Activated T-helper 17 cell treated with anti-CD3 and anti-CD28 coated beads, Interleukin-2, amount 50 U/mL, for 72 hours (primary cell): ENCODE data around the gene USP31. TPM values are rescaled to one million over a fixed set of nuclear protein-coding genes. Genes with fewer than 3 reads are reported as not detected.

ENCODE experiments used
- ATAC-seq: fragments of 150-1000 bp; cut with Tn5 transposase; replicated peaks from 2 replicates; pipeline ENCODE4 v1.10.0; 2021; ENCODE audit warnings: mild to moderate bottlenecking, moderate library complexity
- H3K27ac Mint-ChIP-seq: one replicate; pipeline ENCODE4 v1.8.0; 2022; ENCODE audit warnings: mixed read lengths
- H3K27me3 Mint-ChIP-seq: one replicate; pipeline ENCODE4 v1.8.0; 2022; ENCODE audit warnings: mixed read lengths
- H3K36me3 Mint-ChIP-seq: one replicate; pipeline ENCODE4 v1.8.0; 2022; ENCODE audit warnings: low read depth, mild to moderate bottlenecking, mixed read lengths
- H3K4me1 Mint-ChIP-seq: one replicate; pipeline ENCODE4 v1.8.0; 2022; ENCODE audit warnings: mixed read lengths
- H3K4me3 Mint-ChIP-seq: one replicate; pipeline ENCODE4 v1.8.0; 2022; ENCODE audit warnings: mild to moderate bottlenecking, mixed read lengths
- H3K9me3 Mint-ChIP-seq: one replicate; pipeline ENCODE4 v1.8.0; 2022; ENCODE audit warnings: mixed read lengths
- total RNA-seq, 2 donors: library from RNA; stranded (reverse); gene quantifications; one replicate each; pipeline ENCODE4 v1.2.3, GENCODE V29; 2022

USP31 gene, protein sequence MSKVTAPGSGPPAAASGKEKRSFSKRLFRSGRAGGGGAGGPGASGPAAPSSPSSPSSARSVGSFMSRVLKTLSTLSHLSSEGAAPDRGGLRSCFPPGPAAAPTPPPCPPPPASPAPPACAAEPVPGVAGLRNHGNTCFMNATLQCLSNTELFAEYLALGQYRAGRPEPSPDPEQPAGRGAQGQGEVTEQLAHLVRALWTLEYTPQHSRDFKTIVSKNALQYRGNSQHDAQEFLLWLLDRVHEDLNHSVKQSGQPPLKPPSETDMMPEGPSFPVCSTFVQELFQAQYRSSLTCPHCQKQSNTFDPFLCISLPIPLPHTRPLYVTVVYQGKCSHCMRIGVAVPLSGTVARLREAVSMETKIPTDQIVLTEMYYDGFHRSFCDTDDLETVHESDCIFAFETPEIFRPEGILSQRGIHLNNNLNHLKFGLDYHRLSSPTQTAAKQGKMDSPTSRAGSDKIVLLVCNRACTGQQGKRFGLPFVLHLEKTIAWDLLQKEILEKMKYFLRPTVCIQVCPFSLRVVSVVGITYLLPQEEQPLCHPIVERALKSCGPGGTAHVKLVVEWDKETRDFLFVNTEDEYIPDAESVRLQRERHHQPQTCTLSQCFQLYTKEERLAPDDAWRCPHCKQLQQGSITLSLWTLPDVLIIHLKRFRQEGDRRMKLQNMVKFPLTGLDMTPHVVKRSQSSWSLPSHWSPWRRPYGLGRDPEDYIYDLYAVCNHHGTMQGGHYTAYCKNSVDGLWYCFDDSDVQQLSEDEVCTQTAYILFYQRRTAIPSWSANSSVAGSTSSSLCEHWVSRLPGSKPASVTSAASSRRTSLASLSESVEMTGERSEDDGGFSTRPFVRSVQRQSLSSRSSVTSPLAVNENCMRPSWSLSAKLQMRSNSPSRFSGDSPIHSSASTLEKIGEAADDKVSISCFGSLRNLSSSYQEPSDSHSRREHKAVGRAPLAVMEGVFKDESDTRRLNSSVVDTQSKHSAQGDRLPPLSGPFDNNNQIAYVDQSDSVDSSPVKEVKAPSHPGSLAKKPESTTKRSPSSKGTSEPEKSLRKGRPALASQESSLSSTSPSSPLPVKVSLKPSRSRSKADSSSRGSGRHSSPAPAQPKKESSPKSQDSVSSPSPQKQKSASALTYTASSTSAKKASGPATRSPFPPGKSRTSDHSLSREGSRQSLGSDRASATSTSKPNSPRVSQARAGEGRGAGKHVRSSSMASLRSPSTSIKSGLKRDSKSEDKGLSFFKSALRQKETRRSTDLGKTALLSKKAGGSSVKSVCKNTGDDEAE (N-terminal part only)
- total RNA-seq = 1 to 10 TPM; 4.8 to 7.6 TPM

DNA sequence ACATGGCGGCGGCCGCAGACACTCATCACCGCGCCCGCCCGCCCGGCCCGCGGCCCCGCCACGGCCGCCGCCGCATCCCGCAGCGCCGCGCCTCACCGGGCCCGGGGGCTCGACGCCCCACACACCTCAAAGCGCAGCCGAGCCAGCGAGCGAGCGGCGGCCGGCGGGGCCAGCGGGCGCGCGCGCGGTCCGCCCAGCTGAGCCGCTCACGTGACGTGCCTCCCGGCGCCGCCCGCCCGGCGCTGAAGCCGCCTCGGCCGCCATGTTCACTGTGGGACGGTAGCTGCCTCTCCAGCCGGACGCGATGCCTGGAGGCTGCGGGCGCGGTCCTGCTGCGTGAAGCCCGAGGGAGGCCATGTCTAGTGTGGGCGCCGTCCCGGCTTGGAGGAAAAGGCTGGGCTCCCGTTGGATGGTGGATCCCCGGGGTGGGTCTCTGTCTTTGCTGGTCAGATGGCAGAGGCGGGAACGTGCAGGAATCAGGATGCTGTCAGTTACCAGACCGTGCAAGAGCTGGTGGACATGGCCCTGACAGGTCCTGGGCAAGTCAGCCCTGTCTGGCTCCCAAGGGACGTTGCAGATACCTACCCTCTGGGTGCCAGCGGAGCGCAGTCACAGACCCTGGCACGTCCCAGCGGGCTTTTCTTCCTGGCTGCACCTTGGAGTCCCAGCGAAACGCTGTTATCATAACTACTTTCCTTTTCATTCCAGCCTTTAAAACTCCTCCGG is at the start of gene USP31:
Gene USP31 (minus strand): TSS at position 186 of the 726 bp plus-strand sequence. CDS start 182 bp downstream, at position 4.
- H3K4me3 Mint-ChIP-seq = peak within 1 kb of the TSS; percentile 94
- H3K27me3 Mint-ChIP-seq = peaks cover 3% of the 10 kb centered on the region
- H3K36me3 Mint-ChIP-seq = no peaks in the 10 kb centered on the region
- peaks cover 20% of the 10 kb centered on the region for H3K4me1 Mint-ChIP-seq
- H3K9me3 Mint-ChIP-seq = no peaks in the 10 kb centered on the region
- peak within 1 kb of the TSS; percentile 82 for H3K27ac Mint-ChIP-seq
- peak; percentile 98 for ATAC-seq

DNA sequence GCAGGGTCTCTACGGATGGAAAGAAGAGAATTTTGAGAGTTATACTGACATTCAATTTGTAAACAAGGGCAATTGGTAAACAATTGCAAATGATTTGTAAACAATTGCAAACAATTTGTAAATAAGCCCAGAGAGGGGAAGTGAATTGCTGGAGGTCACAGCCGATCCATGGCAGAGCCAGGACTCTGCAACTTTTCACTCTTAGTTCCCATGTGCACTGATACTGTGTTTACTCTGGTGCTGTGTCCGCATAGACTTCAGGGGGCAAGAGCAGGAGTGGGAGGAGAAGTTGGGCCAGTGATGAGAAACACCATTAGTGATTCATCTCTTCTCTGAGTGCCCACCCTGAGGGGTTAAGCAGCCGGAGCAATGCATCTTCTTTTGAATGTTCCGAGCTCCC is 47.3 kb upstream of the USP31 start:
- Mint-ChIP-seq H3K4me1 (no peaks in the 10 kb centered on the region), H3K36me3 (no peaks in the 10 kb centered on the region)

DNA sequence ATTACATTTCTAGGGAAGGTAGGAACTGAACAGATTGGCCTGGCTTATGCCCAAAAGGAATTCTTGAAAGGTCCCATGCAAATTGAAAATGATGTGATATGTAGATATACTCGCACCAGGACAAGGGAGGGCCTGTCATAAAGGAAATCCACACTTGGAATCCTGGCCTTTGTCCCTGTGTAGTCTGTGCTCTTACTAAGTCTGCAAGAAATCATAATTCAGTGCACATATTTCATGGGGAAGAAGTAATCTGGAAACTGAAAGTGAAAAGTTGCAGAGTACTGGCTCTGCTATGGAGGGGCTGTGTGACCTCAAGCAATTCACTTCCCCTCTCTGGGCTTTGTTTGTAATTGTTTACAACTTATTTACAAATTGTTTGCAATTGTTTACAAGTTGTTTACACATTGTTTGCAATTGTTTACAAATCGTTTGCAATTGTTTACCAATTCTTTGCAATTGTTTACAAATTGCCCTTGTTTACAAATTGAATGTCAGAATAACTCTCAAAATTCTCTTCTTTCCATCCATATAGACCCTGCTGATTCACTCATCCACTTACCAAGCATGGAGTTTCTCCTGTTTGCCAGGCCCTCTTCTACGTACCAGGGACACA is 46.2 kb upstream of the USP31 start:
- Mint-ChIP-seq H3K27me3 (peaks cover 16% of the 10 kb centered on the region), H3K4me1 (no peaks in the 10 kb centered on the region), H3K9me3 (no peaks in the 10 kb centered on the region), H3K4me3 (no peak overlapping the region), H3K36me3 (no peaks in the 10 kb centered on the region), H3K27ac (no peak overlapping the region)
- ATAC-seq = no peak

More for the DNA sequence above, 47.3 kb upstream of the USP31 start:
- Mint-ChIP-seq H3K27ac (no peak overlapping the region), H3K9me3 (no peaks in the 10 kb centered on the region), H3K27me3 (peaks cover 24% of the 10 kb centered on the region), H3K4me3 (no peak overlapping the region)
- ATAC-seq = no peak

DNA sequence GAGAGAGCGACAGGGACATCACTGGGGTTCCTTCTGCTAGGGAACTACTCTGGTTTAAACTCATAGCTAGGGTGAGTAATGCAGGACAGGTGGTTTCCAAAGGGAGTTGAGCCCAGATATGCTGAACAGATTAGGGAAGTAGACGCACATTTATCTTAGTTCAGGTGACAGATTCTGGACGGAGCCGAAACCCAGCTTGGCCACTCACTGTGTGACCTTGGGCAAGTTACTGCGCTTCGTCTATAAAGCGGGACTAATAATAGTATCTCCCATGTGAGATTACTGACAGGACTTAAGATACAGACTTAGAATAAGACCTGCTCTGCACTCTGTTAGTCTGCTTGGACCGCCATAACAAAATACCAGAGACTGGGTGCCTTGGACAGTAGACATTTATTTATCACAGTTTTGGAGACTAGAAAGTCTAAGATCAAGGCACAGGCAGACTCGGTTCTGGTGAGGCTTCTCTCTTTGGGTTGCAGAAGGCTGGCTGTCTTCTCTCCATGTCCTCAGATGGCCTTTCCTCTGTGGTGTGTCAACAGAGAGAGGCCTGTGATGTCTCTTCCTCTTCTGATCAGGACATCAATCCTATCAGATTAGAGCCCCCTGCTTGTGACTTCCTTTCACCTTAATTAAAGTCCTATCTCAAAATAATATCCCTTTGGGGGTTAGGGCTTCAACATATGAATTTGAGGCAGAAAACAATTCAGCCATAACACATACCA is 45.4 kb upstream of the USP31 start:
- Mint-ChIP-seq H3K27me3 (peaks cover 14% of the 10 kb centered on the region), H3K4me3 (no peak overlapping the region), H3K36me3 (no peaks in the 10 kb centered on the region), H3K27ac (no peak overlapping the region), H3K4me1 (no peaks in the 10 kb centered on the region), H3K9me3 (no peaks in the 10 kb centered on the region)
- ATAC-seq = no peak

DNA sequence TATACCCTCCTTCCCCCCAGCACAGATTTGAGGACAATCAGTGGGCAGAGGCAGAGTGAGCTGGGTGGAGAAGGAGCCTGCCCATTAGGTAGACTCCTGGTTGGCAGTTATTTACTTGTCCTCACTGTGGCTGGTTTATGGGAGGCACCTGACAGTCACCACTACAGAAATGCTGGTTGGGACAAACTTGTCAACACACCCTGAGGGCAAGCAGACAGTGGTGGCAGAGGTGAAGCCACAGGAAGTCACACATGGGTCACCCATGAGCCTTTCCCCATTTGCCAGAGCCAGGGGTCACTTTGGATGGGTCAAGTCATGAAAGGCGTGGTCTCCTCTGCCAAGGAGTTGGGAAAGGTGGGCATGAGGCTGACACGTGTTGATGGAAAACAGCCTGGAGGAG is 39.7 kb upstream of the USP31 start:
- Mint-ChIP-seq H3K4me3 (no peak overlapping the region), H3K36me3 (no peaks in the 10 kb centered on the region), H3K4me1 (no peaks in the 10 kb centered on the region), H3K27ac (no peak overlapping the region), H3K27me3 (peaks cover 40% of the 10 kb centered on the region), H3K9me3 (no peaks in the 10 kb centered on the region)
- no peak for ATAC-seq

DNA sequence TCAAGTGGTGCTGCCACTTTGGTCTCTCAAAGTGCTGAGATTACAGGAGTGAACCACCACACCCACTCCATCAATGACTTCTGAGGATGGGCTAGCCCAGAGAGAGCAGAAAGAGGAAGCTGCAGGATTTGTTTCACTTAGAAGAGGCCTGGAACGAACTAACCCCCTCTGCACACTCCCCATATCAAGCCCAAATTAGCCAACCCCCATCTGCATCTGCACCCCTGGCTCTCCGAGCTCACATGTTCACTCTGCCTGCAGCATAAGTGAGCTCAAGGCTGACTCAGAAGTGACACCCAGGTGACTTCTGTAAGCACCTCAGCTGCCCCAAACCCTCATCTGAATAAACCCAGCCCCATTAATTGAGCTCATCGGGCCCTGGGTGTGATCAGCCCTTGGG is 38.1 kb upstream of the USP31 start:
- Mint-ChIP-seq H3K9me3 (no peaks in the 10 kb centered on the region), H3K4me1 (no peaks in the 10 kb centered on the region), H3K4me3 (no peak overlapping the region)

DNA sequence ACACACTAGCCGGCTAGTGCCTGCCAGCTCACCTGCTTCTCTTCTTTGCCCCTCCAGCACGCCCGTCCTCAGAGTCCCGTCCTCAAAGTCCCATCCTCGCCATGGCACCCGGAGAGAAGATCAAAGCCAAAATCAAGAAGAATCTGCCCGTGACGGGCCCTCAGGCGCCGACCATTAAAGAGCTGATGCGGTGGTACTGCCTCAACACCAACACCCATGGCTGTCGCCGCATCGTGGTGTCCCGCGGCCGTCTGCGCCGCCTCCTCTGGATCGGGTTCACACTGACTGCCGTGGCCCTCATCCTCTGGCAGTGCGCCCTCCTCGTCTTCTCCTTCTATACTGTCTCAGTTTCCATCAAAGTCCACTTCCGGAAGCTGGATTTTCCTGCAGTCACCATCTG is 36.9 kb upstream of the USP31 start:
- Mint-ChIP-seq H3K4me3 (no peak overlapping the region), H3K4me1 (peaks cover 4% of the 10 kb centered on the region), H3K9me3 (no peaks in the 10 kb centered on the region), H3K27ac (no peak overlapping the region), H3K27me3 (peaks cover 50% of the 10 kb centered on the region), H3K36me3 (no peaks in the 10 kb centered on the region)
- no peak for ATAC-seq

More for the DNA sequence above, 38.1 kb upstream of the USP31 start:
- no peaks in the 10 kb centered on the region for H3K36me3 Mint-ChIP-seq
- peaks cover 40% of the 10 kb centered on the region for H3K27me3 Mint-ChIP-seq
- ATAC-seq = no peak
- no peak overlapping the region for H3K27ac Mint-ChIP-seq

DNA sequence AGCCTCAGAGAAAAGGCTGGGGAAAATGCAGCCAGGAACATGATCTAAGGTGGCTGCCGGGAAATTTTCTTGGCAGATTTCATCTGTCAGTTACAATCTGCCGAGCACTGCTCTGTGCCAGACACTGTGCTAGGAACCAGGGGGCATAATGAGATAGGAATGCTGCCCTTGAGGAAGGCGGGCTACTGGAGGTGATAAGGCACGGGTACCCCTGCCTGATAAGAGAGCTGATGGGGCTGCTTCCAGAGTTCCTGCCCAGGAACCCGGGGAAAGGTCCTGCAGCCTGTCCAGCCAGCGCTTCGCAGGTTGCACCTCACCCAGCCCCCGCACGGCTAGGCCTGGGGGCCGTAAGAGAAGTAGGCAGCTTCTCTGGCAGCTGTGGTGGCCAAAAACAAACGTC is 36.4 kb upstream of the USP31 start:
- Mint-ChIP-seq H3K4me3 (no peak overlapping the region), H3K27me3 (peaks cover 53% of the 10 kb centered on the region), H3K4me1 (peaks cover 4% of the 10 kb centered on the region), H3K36me3 (no peaks in the 10 kb centered on the region), H3K27ac (no peak overlapping the region), H3K9me3 (no peaks in the 10 kb centered on the region)
- no peak for ATAC-seq

DNA sequence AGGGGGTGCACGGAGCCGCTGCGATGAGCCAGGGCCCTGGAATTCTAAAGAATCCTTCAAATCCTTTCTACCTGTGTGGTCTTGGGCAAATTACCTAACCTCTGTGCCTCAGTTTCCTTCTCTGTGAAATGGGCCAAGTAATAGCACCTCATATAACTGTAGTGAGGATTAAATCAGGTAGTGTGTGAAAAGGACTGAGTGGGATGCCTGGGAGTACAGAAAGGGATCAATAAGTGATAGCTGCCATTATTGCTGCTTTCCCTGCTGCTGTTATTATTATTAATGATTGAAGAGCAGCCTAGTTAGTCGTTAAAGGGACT is 34.3 kb upstream of the USP31 start:
- H3K4me1 Mint-ChIP-seq = peaks cover 4% of the 10 kb centered on the region
- H3K9me3 Mint-ChIP-seq = no peaks in the 10 kb centered on the region
- H3K36me3 Mint-ChIP-seq = no peaks in the 10 kb centered on the region
- ATAC-seq = no peak
- H3K27me3 Mint-ChIP-seq = peaks cover 61% of the 10 kb centered on the region
- H3K27ac Mint-ChIP-seq = no peak overlapping the region
- no peak overlapping the region for H3K4me3 Mint-ChIP-seq

DNA sequence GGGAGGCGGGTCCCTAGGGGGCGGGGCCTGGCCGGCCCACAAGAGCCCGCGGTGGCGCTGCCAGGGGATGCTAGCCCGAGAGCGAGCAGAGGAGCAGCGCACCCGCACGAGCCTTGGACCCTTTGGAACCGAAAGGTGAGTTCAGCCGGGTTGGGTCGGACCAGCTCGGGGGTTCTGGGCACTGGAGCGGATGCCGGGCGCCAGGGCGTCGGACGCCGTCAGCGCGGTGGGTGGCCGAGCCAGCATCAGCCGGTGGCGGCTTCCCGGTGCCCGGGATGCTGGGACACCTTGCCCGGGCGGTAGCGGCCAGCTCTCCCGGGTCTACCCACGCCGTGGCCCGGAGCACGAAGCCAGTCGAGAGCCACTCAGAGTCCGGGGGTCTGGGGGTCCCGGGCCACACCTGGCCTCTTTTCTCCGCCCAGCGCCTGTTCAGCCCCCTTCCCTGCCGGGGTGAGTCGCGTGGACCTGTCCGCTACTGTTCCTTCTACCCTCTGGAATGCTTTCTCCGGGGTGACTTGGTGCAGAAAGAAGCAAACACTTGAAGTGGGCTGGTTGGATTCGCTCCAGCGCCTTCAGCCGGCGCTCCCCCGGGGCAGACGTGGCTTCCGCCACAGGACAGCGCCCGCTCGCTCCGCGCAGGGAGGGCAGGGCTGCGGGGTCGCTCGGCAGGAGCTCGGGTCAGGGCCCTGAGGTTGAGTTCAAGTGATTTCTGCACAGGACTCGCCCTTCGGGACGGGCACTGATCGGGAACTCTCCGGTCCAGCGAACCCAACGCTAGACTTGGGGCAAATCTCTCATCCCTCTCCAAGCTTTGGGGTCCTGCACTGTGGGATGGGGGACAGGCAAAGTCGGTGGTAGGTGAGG is 33.7 kb upstream of the USP31 start, which contains the start of gene SCNN1G:
Gene SCNN1G (plus strand): TSS at position 67 of the 864 bp plus-strand sequence. CDS start 3,527 bp downstream, outside the sequence.
- Mint-ChIP-seq H3K4me1 (peaks cover 4% of the 10 kb centered on the region), H3K4me3 (peak within 1 kb of the TSS; percentile 44), H3K27me3 (peaks cover 61% of the 10 kb centered on the region), H3K27ac (no peak within 1 kb of the TSS), H3K36me3 (no peaks in the 10 kb centered on the region), H3K9me3 (no peaks in the 10 kb centered on the region)
- ATAC-seq = peak; percentile 20

DNA sequence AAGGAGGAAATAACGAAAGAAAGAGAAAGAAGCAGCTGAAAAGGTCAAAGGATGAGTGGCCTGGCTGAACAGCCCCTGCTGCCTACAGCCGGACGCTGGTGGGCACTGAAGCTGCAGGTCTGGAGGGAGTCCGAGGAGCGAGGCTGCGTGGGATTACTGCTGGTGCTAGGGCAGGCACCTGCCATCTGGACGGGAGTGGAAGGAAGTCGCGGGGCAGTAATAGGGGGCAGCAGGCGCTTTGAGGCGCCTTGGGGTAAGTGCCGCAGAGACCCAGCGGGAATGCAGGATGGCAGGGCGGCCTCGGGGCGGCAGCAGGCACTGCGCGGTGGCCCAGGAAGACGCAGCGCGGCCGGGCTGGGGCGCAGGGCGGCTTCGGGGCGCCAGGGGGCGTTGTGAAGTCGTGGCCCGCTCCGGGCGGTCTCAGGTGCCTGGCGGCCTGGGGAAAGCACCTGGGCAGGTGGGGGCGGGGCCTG is 33.0 kb upstream of the USP31 start:
- no peaks in the 10 kb centered on the region for H3K36me3 Mint-ChIP-seq
- no peaks in the 10 kb centered on the region for H3K9me3 Mint-ChIP-seq
- H3K4me1 Mint-ChIP-seq = peaks cover 4% of the 10 kb centered on the region
- no peak overlapping the region for H3K27ac Mint-ChIP-seq
- peak; percentile 96 for ATAC-seq
- peaks cover 59% of the 10 kb centered on the region for H3K27me3 Mint-ChIP-seq
- H3K4me3 Mint-ChIP-seq = peak overlapping the region; percentile 44

DNA sequence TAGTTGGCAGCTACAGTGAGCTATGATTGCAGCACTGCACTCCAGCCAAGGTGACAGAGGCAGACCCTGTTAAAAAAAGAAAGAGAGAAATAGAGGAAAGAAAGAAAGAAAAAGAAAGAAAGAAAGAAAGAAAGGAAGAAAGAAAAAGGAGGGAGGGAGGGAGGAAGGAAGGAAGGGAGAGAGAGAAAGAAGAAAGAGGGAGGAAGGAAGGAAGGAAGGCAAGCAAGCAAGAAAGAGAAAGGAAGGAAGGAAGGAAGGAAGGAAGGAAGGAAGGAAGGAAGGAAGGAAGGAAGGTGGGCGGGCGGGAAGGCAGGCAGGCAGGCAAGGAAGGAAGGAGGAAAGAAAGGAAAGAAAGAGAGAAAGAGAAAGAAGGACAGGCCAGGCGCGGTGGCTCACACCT is 32.3 kb upstream of the USP31 start:
- ATAC-seq = no peak
- H3K27me3 Mint-ChIP-seq = peaks cover 56% of the 10 kb centered on the region

More for the DNA sequence above, 32.3 kb upstream of the USP31 start:
- Mint-ChIP-seq H3K36me3 (no peaks in the 10 kb centered on the region), H3K4me1 (peaks cover 4% of the 10 kb centered on the region), H3K27ac (no peak overlapping the region), H3K9me3 (no peaks in the 10 kb centered on the region), H3K4me3 (peak overlapping the region; percentile 44)
